NCI-H2227 (cell line): ENCODE results near the gene LYRM4.

ENCODE experiments used
- DNase-seq: peaks from one replicate; lab custom pipeline; 2025; ENCODE audit not compliant: unreplicated experiment; lab: John Stamatoyannopoulos, UW

LYRM4 gene

GRCh38 chr6:5149159-5149704 is 111.5 kb downstream of the LYRM4 start:
- DNase-seq = no peak

GRCh38 chr6:5146398-5146797 is 114.4 kb downstream of the LYRM4 start:
- no peak for DNase-seq

- DNase-seq = peak; percentile 88
These were observed 117.0 kb downstream of the LYRM4 start for GRCh38 chr6:5143634-5144311.

- DNase-seq = no peak
These were observed 117.8 kb downstream of the LYRM4 start for GRCh38 chr6:5142915-5143314.

GRCh38 chr6:5142131-5142530 is 118.6 kb downstream of the LYRM4 start:
- DNase-seq = no peak

- no peak for DNase-seq
These were observed 119.7 kb downstream of the LYRM4 start for GRCh38 chr6:5141046-5141445.

GRCh38 chr6:5139828-5140771 is 120.7 kb downstream of the LYRM4 start:
- no peak for DNase-seq

GRCh38 chr6:5138995-5139827 is 121.5 kb downstream of the LYRM4 start:
- DNase-seq = no peak

- no peak for DNase-seq
These were observed 123.9 kb downstream of the LYRM4 start for GRCh38 chr6:5136851-5137250.

GRCh38 chr6:5135788-5136376 is 124.9 kb downstream of the LYRM4 start:
- peak; percentile 46 for DNase-seq

- DNase-seq = no peak
These were observed 126.8 kb downstream of the LYRM4 start for GRCh38 chr6:5133943-5134342.

GRCh38 chr6:5132731-5133130 is 128.0 kb downstream of the LYRM4 start:
- peak; percentile 55 for DNase-seq

- DNase-seq = no peak
These were observed 130.4 kb downstream of the LYRM4 start for GRCh38 chr6:5130135-5130866.

GRCh38 chr6:5128351-5128750 is 132.4 kb downstream of the LYRM4 start:
- DNase-seq = no peak

- DNase-seq = no peak
These were observed 133.6 kb downstream of the LYRM4 start for GRCh38 chr6:5127106-5127687.

- DNase-seq = no peak
These were observed 134.5 kb downstream of the LYRM4 start for GRCh38 chr6:5126214-5126613.

- DNase-seq = no peak
These were observed 135.4 kb downstream of the LYRM4 start for GRCh38 chr6:5125152-5126006.

- DNase-seq = no peak
These were observed 136.2 kb downstream of the LYRM4 start for GRCh38 chr6:5124526-5124925.
